ENCODE measurements around the gene LHX4.

GRCh38 chr1:180206581-180206980 lies 23.5 kb upstream of the LHX4 start:
- TF ChIP-seq CTCF (conservative IDR thresholded peaks at IDR 0.05) (no peak), ZFX (IDR thresholded peaks at IDR 0.05) (no peak)

Measured in C4-2B (cell line).